Measurements from ENCODE around the gene CACNA1F. TPM values are rescaled to one million over a fixed set of nuclear protein-coding genes. Genes with fewer than 3 reads are reported as not detected.

CACNA1F gene
- total RNA-seq (under 1 TPM; 0.24 to 0.61 TPM), polyA plus RNA-seq (not detected)

- no peaks in the 10 kb centered on the region for H3K36me3 ChIP-seq (ENCODE audit: insufficient read depth, low read length)
- no peaks in the 10 kb centered on the region for H3K27me3 ChIP-seq (ENCODE audit: insufficient read depth, low read length, poor library complexity, severe bottlenecking)
- Mint-ChIP-seq H3K9me3 (no peaks in the 10 kb centered on the region), H3K4me3 (peak within 1 kb of the TSS in 3 of 7 donors; percentile 24 to 74 (median 34)), H3K36me3 (peaks cover 0 to 7% (median 0%) of the 10 kb centered on the region in 3 donors), H3K27me3 (peaks cover 0 to 1% of the 10 kb centered on the region in 2 donors), H3K27ac (peak within 1 kb of the TSS in 4 of 8 donors; percentile 31 to 82 (median 51)), H3K4me1 (peaks cover 22 to 43% (median 31%) of the 10 kb centered on the region in 3 donors)
- ChIA-PET CTCF (no interaction called here), POLR2A (no interaction called here)
- no peak for DNase-seq
- no peaks in the 10 kb centered on the region for H3K9me3 ChIP-seq (ENCODE audit: low read length)
- H3K27ac ChIP-seq (ENCODE audit: low read depth, low read length), result no peak within 1 kb of the TSS
- no peak within 1 kb of the TSS for H3K4me3 ChIP-seq (ENCODE audit: low read length)
- peaks cover 29% of the 10 kb centered on the region for H3K4me1 ChIP-seq (ENCODE audit: insufficient read depth, low read length)
Measured at GRCh38 chrX:49233176-49233575, at the start of gene CACNA1F. Gene CACNA1F, minus strand, starts transcription at chrX:49233340. Its CDS starts 31 bp downstream, at chrX:49233309.

- Histone ChIP-seq H3K27ac (ENCODE audit: low read depth, low read length) (no peak overlapping the region), H3K4me3 (ENCODE audit: low read length) (no peak overlapping the region), H3K9me3 (ENCODE audit: low read length) (no peaks in the 10 kb centered on the region), H3K4me1 (ENCODE audit: insufficient read depth, low read length) (peaks cover 31% of the 10 kb centered on the region), H3K36me3 (ENCODE audit: insufficient read depth, low read length) (no peaks in the 10 kb centered on the region), H3K27me3 (ENCODE audit: insufficient read depth, low read length, poor library complexity, severe bottlenecking) (no peaks in the 10 kb centered on the region)
- DNase-seq, result no peak
- CTCF ChIA-PET, result no interaction called here
- peak overlapping the region in 4 of 8 donors; percentile 14 to 58 (median 44) for H3K27ac Mint-ChIP-seq
- peaks cover 0 to 10% of the 10 kb centered on the region in 2 donors for H3K27me3 Mint-ChIP-seq
- H3K9me3 Mint-ChIP-seq, result peaks cover 0 to 1% (median 0%) of the 10 kb centered on the region in 5 donors
- H3K4me1 Mint-ChIP-seq, result peaks cover 24 to 51% (median 33%) of the 10 kb centered on the region in 3 donors
- peaks cover 0 to 7% (median 0%) of the 10 kb centered on the region in 3 donors for H3K36me3 Mint-ChIP-seq
- H3K4me3 Mint-ChIP-seq, result no peak overlapping the region
- POLR2A ChIA-PET, result no interaction called here
Measured at GRCh38 chrX:49282647-49283011, 49.5 kb upstream of the CACNA1F start.

GRCh38 chrX:49278081-49278480 is 44.9 kb upstream of the CACNA1F start:
- H3K9me3 Mint-ChIP-seq, result peaks cover 0 to 1% (median 0%) of the 10 kb centered on the region in 5 donors
- H3K4me3 Mint-ChIP-seq, result peak overlapping the region in 5 of 7 donors; percentile 34 to 66 (median 37)
- Histone ChIP-seq H3K27ac (ENCODE audit: low read depth, low read length) (no peak overlapping the region), H3K9me3 (ENCODE audit: low read length) (no peaks in the 10 kb centered on the region), H3K36me3 (ENCODE audit: insufficient read depth, low read length) (no peaks in the 10 kb centered on the region), H3K27me3 (ENCODE audit: insufficient read depth, low read length, poor library complexity, severe bottlenecking) (no peaks in the 10 kb centered on the region), H3K4me1 (ENCODE audit: insufficient read depth, low read length) (peaks cover 72% of the 10 kb centered on the region), H3K4me3 (ENCODE audit: low read length) (no peak overlapping the region)
- peak overlapping the region; percentile 48 to 90 (median 78) for H3K27ac Mint-ChIP-seq
- H3K4me1 Mint-ChIP-seq, result peaks cover 61 to 86% (median 72%) of the 10 kb centered on the region in 3 donors
- ChIA-PET POLR2A (no interaction called here), CTCF (no interaction called here)
- no peak for DNase-seq
- H3K27me3 Mint-ChIP-seq, result peaks cover 0 to 9% of the 10 kb centered on the region in 2 donors
- peaks cover 0 to 6% (median 0%) of the 10 kb centered on the region in 3 donors for H3K36me3 Mint-ChIP-seq

DNA sequence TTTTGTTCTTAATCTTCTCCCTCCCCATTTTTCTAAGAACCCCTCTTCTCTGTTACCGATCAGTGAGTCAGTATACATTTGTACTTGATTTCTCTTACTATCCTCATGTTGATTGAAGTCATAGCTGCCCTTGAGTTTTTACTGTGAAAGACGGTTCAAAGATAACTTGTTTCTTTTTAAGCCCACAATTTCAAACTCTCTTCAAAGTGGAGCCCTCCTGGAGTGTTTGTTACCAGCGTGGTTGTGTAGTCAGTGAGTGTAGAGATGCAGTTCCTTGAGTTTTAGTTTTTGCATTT is 44.3 kb upstream of the CACNA1F start:
- Mint-ChIP-seq H3K4me3 (peak overlapping the region; percentile 34 to 71 (median 41)), H3K4me1 (peaks cover 66 to 89% (median 78%) of the 10 kb centered on the region in 3 donors), H3K36me3 (peaks cover 0 to 6% (median 0%) of the 10 kb centered on the region in 3 donors), H3K27ac (peak overlapping the region; percentile 48 to 90 (median 78)), H3K27me3 (peaks cover 0 to 7% of the 10 kb centered on the region in 2 donors), H3K9me3 (peaks cover 0 to 1% (median 0%) of the 10 kb centered on the region in 5 donors)
- CTCF ChIA-PET, result no interaction called here
- POLR2A ChIA-PET, result no interaction called here
- Histone ChIP-seq H3K27ac (ENCODE audit: low read depth, low read length) (no peak overlapping the region), H3K4me3 (ENCODE audit: low read length) (no peak overlapping the region), H3K4me1 (ENCODE audit: insufficient read depth, low read length) (peaks cover 72% of the 10 kb centered on the region), H3K27me3 (ENCODE audit: insufficient read depth, low read length, poor library complexity, severe bottlenecking) (no peaks in the 10 kb centered on the region), H3K36me3 (ENCODE audit: insufficient read depth, low read length) (no peaks in the 10 kb centered on the region), H3K9me3 (ENCODE audit: low read length) (no peaks in the 10 kb centered on the region)
- DNase-seq, result no peak

DNA sequence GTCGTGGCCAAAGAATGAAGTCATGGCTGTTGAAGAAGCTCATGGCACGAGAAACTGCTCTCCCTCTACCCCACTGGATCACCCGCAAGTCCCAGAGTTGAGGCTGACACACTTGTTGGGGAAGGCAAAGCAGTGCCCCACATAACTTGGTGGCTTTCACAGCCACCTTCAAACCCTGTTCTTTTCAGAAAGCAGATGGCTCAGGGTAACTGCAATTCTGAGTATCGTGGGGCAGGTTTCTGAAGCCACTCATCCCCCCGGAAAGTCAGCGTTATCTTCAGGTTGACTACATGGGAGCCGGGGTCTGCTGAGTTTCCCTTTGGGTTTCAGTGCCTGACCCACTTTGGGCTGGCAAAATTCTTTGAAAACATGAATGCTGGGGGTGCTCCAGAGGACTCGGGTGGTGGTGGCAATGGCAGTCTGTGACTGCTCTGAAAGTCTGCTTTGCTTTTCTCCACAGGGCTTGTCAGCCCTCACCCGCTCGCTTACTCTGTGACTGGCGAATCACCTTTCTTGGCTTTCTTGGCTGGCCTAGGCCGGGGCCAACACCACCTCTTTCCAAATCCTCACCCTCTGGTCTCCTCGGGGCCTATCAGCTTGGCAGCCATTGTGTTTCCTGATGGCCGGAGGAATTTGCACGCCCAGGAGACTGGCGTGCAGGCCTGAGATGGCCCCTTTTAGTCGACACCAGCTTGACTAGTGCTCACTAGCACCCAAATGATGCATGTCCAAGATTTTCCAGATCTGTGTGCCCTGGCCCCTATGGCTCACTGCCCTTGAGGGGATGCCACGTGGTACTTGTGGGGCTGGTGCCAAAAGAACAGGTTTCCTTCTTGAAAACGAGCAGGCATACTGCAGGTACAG is 43.8 kb upstream of the CACNA1F start:
- Histone ChIP-seq H3K27ac (ENCODE audit: low read depth, low read length) (no peak overlapping the region), H3K4me3 (ENCODE audit: low read length) (no peak overlapping the region), H3K27me3 (ENCODE audit: insufficient read depth, low read length, poor library complexity, severe bottlenecking) (no peaks in the 10 kb centered on the region), H3K4me1 (ENCODE audit: insufficient read depth, low read length) (peaks cover 74% of the 10 kb centered on the region), H3K36me3 (ENCODE audit: insufficient read depth, low read length) (no peaks in the 10 kb centered on the region), H3K9me3 (ENCODE audit: low read length) (no peaks in the 10 kb centered on the region)
- peaks cover 0 to 2% (median 0%) of the 10 kb centered on the region in 3 donors for H3K36me3 Mint-ChIP-seq
- H3K27ac Mint-ChIP-seq, result peak overlapping the region; percentile 69 to 90 (median 78)
- H3K4me1 Mint-ChIP-seq, result peaks cover 66 to 89% (median 78%) of the 10 kb centered on the region in 3 donors
- H3K27me3 Mint-ChIP-seq, result peaks cover 0 to 4% of the 10 kb centered on the region in 2 donors
- peak overlapping the region; percentile 27 to 66 (median 37) for H3K4me3 Mint-ChIP-seq
- DNase-seq, result no peak
- CTCF ChIA-PET, result interaction anchor here (1.6 kb wide), 1 partner anchor 15 kb away, joined by 4 read pairs; no protein-coding TSS in a partner anchor
- H3K9me3 Mint-ChIP-seq, result no peaks in the 10 kb centered on the region
- POLR2A ChIA-PET, result no interaction called here

DNA sequence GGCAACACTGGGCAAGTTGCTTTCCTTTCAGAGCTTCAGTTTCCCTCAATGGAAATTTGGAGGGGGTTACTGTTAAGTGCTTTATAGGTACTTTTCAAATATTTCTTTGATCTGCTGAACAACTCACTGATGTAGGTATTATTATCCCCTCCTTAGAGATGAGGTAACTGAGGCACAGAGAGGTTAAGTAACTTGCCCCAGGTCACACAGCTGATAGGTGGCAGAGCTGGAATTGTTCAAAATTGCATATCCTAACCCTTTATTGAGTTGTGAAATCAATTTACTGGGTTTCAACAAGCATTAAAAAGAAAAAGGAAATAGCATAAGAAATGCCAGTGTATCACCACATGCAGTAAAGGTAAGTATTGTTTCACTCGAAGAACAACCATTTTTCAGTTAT is 43.1 kb upstream of the CACNA1F start:
- H3K27ac ChIP-seq (ENCODE audit: low read depth, low read length), result no peak overlapping the region
- peaks cover 0 to 4% of the 10 kb centered on the region in 2 donors for H3K27me3 Mint-ChIP-seq
- H3K27ac Mint-ChIP-seq, result peak overlapping the region in 5 of 8 donors; percentile 78 to 90 (median 80)
- H3K36me3 Mint-ChIP-seq, result peaks cover 0 to 4% (median 0%) of the 10 kb centered on the region in 3 donors
- DNase-seq, result no peak
- H3K9me3 ChIP-seq (ENCODE audit: low read length), result no peaks in the 10 kb centered on the region
- H3K4me1 Mint-ChIP-seq, result peaks cover 72 to 94% (median 84%) of the 10 kb centered on the region in 3 donors
- H3K9me3 Mint-ChIP-seq, result no peaks in the 10 kb centered on the region
- no peaks in the 10 kb centered on the region for H3K27me3 ChIP-seq (ENCODE audit: insufficient read depth, low read length, poor library complexity, severe bottlenecking)
- peak overlapping the region in 4 of 7 donors; percentile 29 to 81 (median 54) for H3K4me3 Mint-ChIP-seq
- ChIA-PET POLR2A (no interaction called here), CTCF (interaction anchor here (0.8 to 1.6 kb wide), 3 partner anchors 16 to 84 kb away, joined by 3 to 4 read pairs (median 3); no protein-coding TSS in a partner anchor)
- peaks cover 79% of the 10 kb centered on the region for H3K4me1 ChIP-seq (ENCODE audit: insufficient read depth, low read length)
- H3K36me3 ChIP-seq (ENCODE audit: insufficient read depth, low read length), result no peaks in the 10 kb centered on the region
- H3K4me3 ChIP-seq (ENCODE audit: low read length), result no peak overlapping the region

DNA sequence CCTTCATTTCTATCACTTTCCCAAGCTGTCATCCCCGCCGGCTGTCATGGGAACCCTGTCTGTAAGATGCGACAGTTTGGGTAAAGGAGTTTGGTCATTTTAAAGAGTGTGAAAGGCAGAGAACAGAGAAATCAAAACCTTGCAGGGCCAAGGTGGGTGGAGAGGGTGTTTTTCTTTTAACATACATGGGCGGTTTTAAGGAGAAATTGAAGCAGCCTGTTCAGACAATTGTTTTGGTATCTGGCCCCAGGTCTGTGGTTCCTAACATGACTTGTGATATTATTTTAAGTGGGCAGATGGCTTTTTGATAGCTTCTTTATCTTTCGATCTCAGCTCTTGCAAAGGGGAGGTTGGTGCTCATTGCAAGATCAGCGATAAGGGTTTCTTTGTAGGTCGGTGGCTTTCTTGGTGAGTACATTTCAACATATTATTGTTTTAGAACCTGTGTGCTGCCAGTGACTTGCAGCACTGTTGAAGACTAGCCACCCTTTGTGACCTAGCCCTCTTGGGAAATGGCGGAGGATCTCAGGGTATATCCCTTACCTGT is 40.1 kb upstream of the CACNA1F start:
- peaks cover 73% of the 10 kb centered on the region for H3K4me1 ChIP-seq (ENCODE audit: insufficient read depth, low read length)

More for the DNA sequence above, 40.1 kb upstream of the CACNA1F start:
- ChIA-PET POLR2A (interaction anchor here (0.7 to 1.5 kb wide), 5 partner anchors 7 to 699 kb away, joined by 3 to 4 read pairs (median 3); partner anchors contain the start of gene RBM3), CTCF (no interaction called here)
- H3K27ac ChIP-seq (ENCODE audit: low read depth, low read length), result peak overlapping the region; percentile 31
- Mint-ChIP-seq H3K4me3 (peak overlapping the region; percentile 60 to 86 (median 75)), H3K27me3 (peaks cover 0 to 2% of the 10 kb centered on the region in 2 donors), H3K27ac (peak overlapping the region; percentile 24 to 95 (median 86)), H3K9me3 (no peaks in the 10 kb centered on the region), H3K4me1 (peaks cover 74 to 85% (median 83%) of the 10 kb centered on the region in 3 donors), H3K36me3 (peaks cover 0 to 8% (median 0%) of the 10 kb centered on the region in 3 donors)
- H3K27me3 ChIP-seq (ENCODE audit: insufficient read depth, low read length, poor library complexity, severe bottlenecking), result no peaks in the 10 kb centered on the region
- DNase-seq, result peak in 3 of 5 donors; percentile 57 to 76 (median 75)
- H3K36me3 ChIP-seq (ENCODE audit: insufficient read depth, low read length), result no peaks in the 10 kb centered on the region
- no peaks in the 10 kb centered on the region for H3K9me3 ChIP-seq (ENCODE audit: low read length)
- H3K4me3 ChIP-seq (ENCODE audit: low read length), result peak overlapping the region; percentile 56

Data from CD8-positive, alpha-beta memory T cell (primary cell).